NCI-H82 (cell line): Measurements from ENCODE around the gene FCGR3A.
A peak's percentile ranks its signal among the peaks of the same experiment; 100 is the strongest.
"Not testable (repeated sequence)": the region's sequence is repeated elsewhere in the genome, so short reads cannot be mapped to it uniquely, and the experiment has no call there.

Experiments
- DNase-seq: peaks from one replicate; lab custom pipeline; 2025; lab: John Stamatoyannopoulos, UW

Gene FCGR3A

DNA sequence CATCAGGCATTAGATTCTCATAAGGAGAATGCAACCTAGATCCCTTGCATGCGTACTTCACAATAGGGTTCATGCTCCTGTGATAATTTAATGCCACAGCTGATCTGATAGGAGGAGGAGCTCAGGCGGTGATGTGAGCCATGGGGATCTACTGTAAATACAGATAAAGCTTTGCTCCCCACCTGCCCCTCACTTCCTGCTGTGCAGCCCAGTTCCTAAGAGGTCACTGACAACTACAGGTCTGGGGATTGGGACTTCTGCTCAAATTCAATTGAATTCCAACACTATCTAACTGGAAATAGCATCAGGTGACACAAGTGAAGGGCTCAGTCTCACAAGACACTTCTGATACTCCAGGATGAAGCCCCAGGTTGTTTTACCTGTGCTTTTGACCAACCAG, 7.4 kb upstream of the FCGR3A start:
- not testable (repeated sequence) for DNase-seq

DNA sequence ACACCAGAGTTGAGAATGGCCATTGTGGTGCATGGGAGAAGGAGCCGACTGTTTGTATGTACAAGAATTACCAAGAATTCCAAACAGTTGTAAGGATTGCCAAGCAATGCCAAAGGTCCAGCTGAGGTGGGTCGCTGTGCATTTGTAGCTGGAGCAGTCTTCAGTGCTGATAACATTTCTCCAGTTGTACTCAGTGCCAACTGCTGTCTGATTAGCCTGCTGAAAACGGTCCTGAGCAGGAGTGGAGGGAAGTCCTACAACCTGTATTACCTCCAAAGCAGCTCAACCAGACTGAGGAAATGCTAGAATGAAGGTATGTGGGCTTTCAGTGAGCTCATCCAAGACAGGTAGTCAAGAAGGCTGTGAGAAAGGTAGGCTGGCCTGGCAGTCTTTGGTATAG, 6.5 kb upstream of the FCGR3A start:
- DNase-seq: not testable (repeated sequence)

DNA sequence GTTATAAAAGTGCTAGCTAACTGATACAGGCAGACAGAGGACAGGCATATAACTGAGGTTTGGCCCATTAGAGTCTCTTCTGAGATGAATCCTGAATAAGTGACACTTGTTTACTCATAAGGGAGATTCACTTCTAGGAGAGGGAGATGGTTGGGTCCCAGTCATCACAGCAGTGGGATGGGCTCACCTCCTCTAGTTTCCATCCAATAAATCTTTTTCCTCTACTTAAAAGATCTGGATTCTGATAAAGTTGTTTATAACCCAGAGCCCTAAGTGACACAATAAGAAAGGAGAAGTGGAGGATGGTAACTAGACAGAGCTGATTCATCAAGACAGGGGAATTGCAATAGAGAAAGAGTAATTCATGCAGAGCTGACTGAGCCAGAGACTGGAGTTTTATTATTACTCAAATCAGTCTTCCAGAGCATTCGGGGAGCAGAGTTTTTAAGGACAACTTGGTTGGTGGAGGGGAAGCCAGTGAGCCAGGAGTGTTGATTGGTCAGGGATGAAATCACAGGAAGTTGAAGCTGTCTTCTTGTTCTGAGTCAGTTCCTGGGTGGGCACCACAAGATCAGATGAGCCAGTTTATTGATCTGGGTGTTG, 5.3 kb upstream of the FCGR3A start:
- DNase-seq: not testable (repeated sequence)

DNA sequence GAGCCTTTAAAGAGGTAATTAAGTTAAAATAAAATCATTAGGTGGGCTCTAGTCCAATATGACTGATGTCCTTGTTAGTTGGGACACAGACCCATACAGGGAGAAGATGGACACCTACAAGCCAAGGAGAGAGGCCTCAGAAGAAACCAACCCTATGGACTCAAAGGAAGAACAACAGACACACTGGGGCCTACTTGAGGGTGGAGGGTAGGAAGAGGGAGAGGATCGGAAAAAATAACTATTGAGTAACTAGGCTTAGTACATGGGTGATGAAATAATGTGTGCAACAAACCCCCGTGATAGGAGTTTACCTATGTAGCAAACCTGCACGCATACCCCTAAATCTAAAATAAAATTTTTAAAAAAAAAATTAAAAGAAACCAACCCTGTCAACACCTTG, 4.7 kb upstream of the FCGR3A start:
- not testable (repeated sequence) for DNase-seq

DNA sequence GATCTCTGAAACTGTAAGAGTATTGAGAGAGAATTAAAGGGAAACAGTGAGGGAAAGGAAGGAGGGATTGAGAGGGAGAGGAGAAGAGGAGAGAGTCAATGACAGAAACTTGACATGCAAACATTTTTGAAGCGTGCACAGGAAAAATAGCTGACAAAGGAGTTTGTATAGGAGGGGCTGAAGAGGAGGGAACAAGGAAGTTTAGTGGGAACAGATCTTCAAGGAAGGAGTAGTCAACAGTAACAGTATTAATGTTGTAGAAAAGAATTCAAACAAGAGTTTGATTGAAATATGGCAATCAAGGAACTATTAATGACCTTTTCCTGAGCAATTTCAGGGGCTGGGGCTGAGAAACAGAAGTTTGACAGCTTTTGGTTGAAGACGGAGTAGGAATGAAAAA, 4.0 kb upstream of the FCGR3A start:
- DNase-seq: not testable (repeated sequence)

DNA sequence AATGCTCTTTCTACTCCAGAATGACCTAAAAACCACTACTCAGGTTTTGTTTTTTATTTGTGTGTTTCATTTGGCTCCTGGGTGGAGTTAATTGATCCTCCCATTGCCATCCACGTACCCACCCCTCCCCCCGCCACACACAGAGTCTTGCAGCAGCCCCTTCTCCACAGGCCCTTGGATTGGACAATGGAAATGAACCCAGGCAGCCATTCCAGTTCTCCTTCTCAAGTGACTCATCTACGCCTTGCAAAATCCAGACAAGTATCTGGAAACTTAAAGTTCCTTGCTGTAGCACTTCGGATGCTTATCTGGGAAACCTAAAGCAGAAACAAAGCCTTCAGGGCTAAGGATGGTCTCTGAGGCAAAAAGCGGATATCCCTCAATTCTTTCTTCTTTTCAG, 1.3 kb upstream of the FCGR3A start:
- not testable (repeated sequence) for DNase-seq

DNA sequence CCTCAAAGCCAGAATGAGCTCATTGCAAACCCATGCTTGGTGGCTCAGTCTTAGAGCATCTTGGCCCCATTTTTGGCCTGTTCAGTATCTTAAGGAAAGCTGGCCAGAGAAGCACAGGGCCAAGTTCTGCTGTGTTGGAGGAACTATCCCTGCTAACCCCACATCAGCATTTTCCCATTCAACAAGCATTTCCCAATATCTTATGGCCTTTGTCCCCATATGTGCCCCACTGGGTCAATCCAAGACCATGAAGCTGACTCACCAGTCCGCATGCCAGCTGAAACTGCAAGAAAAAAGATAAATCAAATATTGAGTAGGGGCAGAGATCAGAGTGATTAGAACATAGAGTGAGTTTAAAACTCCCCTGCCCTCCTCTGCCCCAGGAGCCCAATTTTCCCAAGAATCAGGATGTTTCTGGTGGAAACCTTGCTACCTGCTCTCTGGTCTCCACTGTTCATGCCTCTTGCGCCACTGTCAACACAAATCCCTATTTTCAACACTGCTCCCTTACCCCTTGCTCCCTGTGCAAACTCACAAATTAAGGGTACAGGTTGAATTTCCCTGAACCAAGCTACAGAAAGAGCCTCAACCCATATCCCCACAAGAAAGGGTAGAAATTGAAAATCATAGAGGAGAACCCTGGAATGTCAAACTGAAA, 740 bp downstream of the FCGR3A start:
- not testable (repeated sequence) for DNase-seq

DNA sequence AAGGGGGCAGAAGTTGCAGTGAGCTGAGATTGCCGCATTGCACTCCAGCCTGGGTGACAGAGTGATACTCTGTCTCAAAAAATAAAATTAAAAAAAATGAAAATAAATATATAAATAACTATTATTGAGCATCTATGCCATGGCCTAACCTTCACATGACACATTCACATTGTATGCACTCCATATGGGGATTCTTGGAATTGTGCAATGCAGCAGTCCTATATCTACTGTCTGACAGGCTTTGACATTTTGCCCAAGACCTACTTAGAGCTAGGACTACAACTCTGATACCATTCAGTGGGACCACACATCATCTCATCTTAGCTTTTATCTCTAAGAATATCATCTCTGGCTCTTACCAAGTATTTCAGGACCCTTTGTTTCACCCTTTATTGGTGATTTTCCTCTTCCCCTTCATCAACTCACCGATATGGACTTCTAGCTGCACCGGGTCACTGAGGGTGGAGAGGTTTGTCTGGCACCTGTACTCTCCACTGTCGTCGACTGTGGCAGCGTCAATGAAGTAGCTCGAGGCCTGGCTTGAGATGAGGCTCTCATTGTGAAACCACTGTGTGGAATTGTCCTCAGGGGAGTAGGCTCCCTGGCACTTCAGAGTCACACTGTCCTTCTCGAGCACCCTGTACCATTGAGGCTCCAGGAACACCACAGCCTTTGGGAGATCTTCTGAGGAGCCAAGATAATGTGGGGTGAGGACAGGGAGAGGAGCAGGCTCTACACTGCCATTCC, 1.4 kb downstream of the FCGR3A start:
- DNase-seq: not testable (repeated sequence)

DNA sequence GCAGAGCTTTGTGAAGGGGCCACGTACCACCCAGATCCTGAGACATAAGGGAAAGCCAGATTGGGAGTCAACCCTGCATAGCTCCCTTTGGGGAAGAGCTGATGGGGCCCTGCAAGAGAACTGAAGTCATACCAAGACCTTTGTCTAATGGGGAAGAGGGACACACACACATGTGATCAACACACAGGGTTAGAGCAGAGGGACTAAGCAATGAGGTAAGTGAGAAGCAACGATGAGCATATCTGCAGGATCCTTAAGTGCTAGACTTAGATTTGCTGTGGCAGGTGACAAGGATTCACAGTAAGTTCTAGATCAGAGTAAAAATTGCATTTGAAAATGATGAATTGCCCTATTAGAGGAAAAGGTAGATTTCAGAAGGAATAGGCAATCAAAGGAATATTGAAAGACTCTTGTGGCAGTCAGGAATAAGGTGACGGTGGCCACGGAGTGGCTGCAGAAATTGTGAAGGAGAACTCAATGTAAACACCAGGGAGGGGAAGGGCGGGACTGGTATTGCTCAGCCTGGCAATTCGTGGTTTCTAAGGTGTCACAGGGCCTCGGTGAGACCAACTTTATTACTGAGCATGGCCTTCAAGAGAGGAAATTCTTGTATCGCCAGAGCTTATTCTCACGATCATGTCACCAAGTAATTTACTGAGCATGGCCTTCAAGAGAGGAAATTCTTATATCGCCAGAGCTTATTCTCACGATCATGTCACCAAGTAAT, 4.5 kb downstream of the FCGR3A start:
- DNase-seq: not testable (repeated sequence)

DNA sequence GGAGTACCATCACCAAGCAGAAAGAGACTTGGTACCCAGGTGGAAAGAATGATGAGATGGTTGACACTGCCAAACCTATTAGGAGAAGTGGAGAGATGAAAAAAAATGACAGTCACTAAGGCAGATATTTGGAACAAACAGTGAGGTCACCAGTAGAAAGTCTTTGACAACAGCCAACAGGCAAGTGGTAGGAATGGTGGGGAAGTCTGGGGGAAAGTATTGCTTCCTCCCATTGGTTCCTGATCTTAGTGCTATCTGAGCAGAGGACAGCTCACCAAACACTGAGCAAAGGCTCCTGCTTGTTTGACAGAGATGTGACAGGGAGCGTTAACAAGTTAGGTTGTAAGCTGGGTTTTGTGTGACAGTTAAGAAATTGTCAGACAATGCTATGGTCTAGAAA, 6.5 kb downstream of the FCGR3A start:
- DNase-seq: not testable (repeated sequence)

DNA sequence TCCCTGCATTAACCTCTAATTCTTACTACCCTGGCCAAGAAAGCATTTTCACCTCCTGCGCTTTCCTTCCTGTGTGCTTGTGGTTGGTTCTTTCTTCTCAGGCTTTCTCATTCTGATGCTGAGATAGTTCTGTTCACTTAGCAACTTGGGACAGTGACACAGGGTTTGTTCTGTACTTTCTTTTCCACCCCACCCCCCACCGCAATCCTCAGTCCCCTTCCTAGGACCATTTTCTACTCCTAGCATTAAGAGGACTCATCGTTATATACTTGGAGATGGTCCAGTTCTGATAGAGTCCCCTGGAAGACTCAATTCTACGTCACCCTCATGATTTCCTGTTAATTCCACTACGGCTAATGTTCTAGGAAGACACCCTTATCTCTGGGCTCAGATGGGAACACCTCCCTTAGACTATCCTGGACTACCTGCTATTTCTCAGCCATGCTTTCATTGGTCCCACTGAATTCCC, 7.5 kb downstream of the FCGR3A start:
- not testable (repeated sequence) for DNase-seq

DNA sequence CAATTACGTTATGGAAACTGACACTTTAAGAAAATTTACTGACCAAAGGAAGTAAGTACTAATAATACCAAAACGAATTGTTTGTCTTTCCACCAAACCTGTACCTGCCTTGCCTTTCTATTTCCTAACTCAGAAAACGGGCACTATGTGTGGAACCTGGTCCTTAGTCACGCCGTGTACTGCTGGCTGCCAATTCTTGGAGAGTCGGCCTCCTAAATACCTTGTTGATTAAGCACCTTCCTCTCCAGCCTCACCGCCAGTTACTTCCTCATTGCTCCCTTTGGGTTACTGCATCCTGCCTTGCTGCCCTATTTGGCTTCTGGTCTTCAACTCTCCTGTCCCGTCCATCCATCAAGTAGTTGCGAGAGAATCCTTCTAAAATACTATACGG, 9.1 kb downstream of the FCGR3A start:
- DNase-seq: not testable (repeated sequence)

DNA sequence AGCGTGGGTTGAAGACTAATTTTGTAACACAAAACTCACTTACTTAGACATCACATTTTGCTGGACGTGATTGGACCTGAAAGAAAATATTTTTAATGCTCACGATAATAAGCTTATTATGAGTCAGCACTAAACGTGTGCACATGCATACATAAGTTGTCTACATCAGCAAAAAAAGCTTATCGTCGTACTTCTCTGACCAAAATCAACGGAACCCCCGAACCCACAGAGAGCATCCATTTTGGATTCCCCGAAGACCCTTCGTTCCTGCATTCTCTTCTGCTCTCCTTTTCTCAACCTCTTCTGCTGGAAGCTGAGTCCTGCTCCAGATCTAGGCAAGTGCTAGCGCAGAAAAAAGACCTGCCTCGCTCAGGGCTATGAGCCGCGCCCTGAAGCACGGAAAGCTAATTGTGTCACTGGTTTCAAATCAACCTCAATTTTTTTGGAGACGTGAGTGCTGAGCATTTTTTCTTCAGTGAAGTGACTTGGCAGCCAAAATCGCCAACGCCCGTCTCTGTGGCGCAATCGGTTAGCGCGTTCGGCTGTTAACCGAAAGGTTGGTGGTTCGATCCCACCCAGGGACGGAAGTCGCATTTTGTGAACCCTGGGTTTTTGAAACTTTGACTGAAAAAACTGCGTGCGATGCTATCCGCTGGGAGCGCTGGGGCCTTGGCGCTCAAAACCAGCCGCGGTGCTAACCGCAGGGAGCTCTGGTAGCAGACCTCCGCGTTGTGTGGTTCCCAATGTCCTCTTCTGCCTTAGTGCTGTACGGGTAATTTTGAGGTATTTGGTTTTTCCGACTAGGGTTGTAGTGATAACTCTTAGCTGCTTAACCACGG, 9.7 kb downstream of the FCGR3A start:
- DNase-seq: peak; percentile 92

DNA sequence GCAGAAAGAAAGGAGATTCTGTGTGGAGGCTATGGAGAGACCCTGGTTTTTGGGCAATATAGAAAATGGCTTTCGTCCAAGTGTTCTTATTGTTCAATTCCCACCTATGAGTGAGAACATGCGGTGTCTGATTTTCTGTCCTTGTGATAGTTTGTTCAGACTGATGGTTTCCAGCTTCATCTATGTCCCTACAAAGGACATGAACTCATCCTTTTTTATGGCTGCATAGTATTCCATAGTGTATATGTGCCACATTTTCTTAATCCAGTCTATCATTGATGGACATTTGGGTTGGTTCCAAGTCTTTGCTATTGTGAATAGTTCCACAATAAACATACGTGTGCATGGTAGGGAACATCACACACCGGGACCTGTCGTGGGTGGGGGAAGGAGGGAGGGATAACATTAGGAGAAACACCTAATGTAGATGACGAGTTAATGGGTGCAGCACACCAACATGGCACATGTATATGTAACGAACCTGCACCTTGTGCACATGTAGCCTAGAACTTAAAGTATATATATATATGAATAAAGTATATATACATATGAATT, 10.6 kb downstream of the FCGR3A start:
- not testable (repeated sequence) for DNase-seq

DNA sequence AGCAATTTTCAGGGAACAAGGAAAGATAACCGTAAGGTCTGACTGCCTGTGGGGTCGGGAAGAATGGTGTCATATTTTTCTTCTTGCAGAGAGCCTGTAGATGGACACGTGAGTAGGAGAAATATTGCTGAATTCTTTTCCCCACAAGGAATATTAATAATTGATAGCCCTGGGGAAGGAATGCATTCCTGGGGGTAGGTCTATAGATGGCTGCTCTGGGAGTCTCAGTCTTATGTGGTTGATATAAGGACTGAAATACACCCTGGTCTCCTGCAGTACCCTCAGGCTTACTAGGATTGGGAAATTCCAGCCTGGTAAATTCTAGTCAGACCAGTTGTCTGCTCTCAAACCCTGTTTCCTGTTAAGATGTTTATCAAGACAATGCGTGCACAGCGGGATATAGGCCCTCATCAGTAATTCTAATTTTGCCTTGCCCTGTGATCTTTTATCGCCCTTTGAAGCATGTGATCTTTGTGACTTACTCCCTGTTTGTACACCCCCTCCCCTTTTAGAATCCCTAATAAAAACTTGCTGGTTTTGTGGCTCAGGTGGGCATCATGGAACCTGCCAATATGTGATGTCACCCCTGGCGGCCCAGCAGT, 12.4 kb downstream of the FCGR3A start:
- DNase-seq: not testable (repeated sequence)

DNA sequence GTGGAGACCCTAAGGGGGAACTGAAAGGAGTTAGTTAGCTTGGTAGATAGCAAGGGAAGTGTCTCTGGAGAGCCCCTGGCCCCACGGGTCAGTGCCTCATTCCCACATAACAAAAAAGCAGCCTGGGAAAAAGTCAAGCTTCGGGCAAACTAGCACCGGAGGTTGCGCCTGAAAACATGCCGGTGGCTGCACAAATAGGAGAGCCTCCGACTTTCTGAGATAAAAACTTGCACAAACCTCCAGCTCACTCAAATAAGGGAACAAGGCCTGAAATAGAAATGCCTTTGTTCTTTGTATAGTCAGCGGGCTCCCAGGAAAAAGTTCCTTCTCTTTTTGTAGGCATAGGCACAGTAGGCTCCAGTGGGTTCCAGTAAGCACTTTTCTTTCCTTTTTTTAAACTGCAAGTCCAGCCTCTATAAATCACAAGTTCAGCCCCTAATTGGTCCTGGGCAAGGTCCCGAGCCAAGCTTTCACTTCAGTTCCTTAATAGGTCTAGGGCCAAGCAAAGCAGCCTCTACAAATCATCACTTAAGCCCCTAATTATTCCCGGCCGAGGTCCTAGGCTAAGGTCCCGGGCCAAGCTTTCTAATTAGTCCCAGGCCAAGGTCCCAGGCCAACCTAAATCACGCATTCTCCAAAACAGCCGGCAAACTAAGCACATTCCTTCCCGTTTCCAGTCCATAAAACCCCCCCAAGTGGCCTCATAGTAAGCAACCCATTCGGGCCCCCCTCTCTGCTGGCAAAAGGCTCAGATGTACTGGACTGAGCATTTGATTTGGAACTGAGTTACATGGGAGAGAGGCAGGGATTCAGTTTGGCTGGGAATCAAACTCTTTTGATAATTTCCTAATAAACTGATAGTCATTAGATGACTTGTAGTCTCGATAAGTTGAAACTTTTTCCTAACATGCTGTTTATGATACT, 16.7 kb downstream of the FCGR3A start:
- DNase-seq: not testable (repeated sequence)

DNA sequence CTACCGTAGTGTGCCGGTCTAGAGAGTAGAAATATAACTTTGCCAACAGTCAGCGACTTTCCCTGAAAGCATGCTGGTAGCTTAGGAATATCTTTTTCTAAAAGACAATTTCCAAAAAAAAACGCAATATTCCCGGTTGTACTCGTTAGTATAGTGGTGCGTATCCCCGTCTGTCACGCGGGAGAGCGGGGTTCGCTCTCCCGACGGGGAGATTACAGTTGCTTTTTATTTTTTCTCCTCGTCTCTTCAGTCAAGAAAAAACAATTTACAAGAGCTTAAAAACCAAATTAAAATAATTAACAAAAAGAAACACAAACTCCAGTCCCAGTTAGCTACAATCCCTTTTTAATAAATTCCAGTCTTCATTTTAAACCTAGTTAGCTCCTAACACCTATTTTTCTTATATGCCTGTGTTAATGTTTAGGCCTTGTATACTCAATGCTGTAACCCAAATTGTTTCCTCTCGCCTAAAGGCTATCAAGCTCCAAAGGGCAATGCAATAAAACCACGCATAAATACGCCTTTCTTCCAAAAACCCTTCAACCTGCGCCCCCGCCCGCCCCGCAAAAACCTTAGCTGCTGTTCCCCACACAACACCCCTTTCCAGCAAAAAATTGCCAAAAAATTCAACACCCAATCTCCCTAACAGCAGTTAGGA, 17.5 kb downstream of the FCGR3A start:
- DNase-seq: no peak

DNA sequence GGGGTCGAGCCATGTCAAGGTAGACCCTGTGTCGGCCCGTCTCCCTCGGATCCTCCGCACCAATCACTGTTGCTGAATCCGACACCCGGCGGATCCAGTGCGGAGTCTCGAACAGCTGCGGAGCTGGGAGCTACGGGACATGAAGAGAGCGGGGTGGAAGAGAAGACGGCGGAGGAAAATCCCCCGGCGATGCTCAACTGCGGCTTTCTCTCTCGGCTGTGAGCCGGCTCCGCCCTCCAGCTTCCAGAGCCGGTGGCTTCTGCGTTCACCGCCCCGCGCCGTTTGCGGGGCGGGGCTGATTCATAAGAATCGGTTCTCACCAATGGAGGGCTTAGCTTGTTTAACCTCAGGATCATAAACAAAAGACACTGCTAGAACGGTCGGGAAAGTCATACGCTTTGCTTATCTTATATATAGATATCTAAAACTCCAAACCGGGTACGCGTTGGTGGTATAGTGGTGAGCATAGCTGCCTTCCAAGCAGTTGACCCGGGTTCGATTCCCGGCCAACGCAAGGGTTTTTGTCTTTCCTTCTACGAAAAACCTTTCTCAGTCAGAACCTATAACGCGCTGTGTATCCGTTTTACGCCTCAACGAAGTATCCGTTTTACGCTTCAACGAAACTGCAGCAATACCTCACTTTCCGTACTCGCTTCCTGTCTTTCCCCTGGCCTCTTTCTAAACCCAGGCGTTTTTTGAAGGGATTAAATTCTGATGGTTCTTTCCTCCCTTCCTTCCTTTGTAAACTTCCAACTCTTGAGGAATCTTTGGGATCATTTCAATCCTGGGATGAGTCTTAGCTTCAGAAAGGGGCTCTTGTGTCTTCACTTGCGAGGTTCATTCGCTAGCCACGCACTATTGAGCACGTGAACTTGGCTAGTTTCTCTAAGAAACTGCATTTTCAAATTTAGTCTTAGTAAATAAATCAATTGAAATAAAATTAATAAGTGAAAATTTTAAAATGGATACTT, 18.7 kb downstream of the FCGR3A start:
- peak; percentile 99 for DNase-seq
